GM12801 (cell line): ENCODE data around the gene PFDN1.

Source experiments
- CTCF ChIP-seq: IDR thresholded peaks from one replicate; pipeline ENCODE4 v1.5.1; 2011; ENCODE audit warnings: control low read depth; ENCODE audit not compliant: insufficient read length; ENCODE audit errors: extremely low read depth

Gene PFDN1

GRCh38 chr5:140325486-140325885, 22.6 kb upstream of the PFDN1 start:
- TF ChIP-seq CTCF = no peak

- no peak for TF ChIP-seq CTCF
Measured at GRCh38 chr5:140324617-140325241, 21.8 kb upstream of the PFDN1 start.

DNA sequence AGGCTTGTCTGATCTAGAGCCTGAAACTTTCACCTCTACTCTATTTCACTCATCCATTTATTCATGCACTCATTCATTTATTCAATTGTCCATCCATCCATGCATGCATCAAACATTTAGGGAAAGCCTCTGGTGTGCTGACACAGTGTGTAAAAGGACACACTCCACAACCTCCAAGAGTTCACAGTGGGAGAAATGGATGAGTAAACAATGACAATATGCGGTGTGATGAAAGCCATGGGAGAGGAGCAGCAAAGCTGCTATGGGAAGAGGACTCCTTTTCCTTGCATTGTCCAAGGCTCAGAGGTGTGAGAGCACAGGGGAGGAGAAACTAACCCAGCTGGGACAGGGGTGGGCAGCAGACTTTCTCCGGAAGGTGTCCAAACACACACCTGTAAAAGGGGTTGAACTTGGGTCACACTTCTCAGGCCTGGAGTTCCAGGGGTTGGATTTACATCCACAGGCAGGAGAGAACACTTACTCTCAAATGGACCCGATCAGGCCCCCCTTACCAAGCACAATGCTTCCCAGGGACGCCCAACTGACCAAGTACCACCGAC, 21.2 kb upstream of the PFDN1 start:
- no peak for TF ChIP-seq CTCF

DNA sequence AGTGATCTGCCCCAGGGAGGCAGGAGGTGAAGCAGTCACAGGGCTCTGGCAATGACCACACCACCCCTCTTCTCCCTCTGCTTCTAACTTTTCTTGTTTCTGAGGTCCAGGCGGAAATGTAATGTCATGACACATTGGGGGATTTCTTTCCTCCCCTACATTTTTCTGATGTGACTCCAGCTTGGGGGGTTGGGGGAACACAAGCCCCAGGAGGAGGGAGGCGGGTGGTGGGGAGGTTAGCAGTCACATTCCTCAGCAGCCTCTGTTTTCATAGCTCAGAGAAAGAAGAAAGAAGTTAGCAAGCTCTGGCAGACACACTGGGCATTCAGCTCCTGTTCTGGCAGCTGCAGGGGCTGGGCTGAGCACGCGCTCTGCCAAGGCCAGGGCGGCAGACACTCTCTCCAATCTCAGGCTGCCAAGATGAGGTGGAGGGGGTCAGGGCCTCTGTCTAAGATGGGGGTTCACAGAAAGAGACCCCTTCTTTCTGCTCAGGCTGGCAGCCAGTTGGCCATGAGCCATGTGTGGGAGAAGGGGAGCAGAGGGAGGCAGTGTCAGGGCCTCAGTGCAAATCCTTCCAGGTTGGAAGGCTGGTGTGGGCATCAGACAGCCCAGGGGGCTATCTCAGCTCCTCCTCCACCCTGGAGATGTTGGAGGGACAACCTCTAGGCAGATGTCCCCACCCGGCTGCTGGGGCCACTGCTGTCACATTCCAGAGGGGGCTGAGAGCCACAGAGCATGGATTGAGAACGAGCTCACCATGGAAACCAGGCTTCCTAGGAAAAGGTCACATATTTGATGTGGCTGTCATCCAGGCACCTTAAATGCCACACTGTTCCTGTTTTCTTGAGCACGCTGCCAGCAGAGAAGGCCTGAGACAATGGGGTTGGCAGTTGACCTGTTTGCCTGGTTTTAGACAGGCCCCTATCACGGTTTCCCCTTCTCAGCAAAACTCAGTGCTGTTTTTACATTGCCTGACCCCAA, 20.1 kb upstream of the PFDN1 start:
- TF ChIP-seq CTCF = no peak

- TF ChIP-seq CTCF = no peak
Measured at GRCh38 chr5:140321796-140322195, 18.9 kb upstream of the PFDN1 start.

DNA sequence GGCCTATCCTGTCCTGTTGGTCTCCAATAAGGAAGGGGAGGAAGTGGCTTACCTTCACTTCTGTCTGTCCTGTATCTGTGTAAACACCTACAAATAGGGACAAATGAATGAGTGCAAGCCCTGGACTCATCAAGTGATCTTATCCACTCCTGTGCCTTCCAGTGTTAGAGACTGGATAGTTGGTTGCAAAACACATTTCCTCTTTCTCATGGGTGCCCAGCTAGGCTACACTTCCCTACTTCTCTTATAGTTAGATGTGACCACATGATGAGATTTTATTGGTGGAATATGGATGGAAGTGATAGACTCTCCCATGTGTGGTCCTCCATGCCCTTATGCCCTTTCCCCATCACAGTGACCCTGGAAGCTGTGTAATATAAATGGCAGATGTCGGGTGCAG, 16.9 kb upstream of the PFDN1 start:
- TF ChIP-seq CTCF = no peak

- no peak for TF ChIP-seq CTCF
Measured at GRCh38 chr5:140318792-140319191, 15.9 kb upstream of the PFDN1 start.
